ENCODE measurements around the gene CAND2.

- TF ChIP-seq, protein P1, sequence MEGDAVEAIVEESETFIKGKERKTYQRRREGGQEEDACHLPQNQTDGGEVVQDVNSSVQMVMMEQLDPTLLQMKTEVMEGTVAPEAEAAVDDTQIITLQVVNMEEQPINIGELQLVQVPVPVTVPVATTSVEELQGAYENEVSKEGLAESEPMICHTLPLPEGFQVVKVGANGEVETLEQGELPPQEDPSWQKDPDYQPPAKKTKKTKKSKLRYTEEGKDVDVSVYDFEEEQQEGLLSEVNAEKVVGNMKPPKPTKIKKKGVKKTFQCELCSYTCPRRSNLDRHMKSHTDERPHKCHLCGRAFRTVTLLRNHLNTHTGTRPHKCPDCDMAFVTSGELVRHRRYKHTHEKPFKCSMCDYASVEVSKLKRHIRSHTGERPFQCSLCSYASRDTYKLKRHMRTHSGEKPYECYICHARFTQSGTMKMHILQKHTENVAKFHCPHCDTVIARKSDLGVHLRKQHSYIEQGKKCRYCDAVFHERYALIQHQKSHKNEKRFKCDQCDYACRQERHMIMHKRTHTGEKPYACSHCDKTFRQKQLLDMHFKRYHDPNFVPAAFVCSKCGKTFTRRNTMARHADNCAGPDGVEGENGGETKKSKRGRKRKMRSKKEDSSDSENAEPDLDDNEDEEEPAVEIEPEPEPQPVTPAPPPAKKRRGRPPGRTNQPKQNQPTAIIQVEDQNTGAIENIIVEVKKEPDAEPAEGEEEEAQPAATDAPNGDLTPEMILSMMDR (IDR thresholded peaks at IDR 0.05; ENCODE audit: control extremely low read depth in 1 of 3, insufficient read depth in 1 of 3, low read depth in 1 of 3, low read length in 3 of 3) = peak in 2 of 3 experiments; percentile 17 to 22; a peak in 2 of 4 replicates
- no peak for TF ChIP-seq TAF7 (optimal IDR thresholded peaks at IDR 0.05; ENCODE audit: borderline replicate concordance, low read depth, low read length)
- TF ChIP-seq SP1 (IDR thresholded peaks at IDR 0.05; ENCODE audit: low read depth, low read length) = no peak
- no peak for TF ChIP-seq EP300 (IDR thresholded peaks at IDR 0.05; ENCODE audit: borderline replicate concordance in 1 of 2, low read depth in 2 of 2, low read length in 2 of 2)
- no peak for TF ChIP-seq SAP30 (IDR thresholded peaks at IDR 0.05; ENCODE audit: insufficient read depth, insufficient replicate concordance, low read length)
- no peak for TF ChIP-seq HDAC6 (IDR thresholded peaks at IDR 0.05; ENCODE audit: low read depth, low read length)
- no peak for TF ChIP-seq RAD21 (IDR thresholded peaks at IDR 0.05 in 1 of 2, conservative IDR thresholded peaks at IDR 0.05 in 1 of 2; ENCODE audit: low read depth in 2 of 2, low read length in 2 of 2)
- TF ChIP-seq MAFK (IDR thresholded peaks at IDR 0.05; ENCODE audit: low read depth, low read length) = no peak
- no peak for TF ChIP-seq CBX5 (IDR thresholded peaks at IDR 0.05; ENCODE audit: low read depth, low read length)
- no peak for TF ChIP-seq EZH2 (IDR thresholded peaks at IDR 0.05; ENCODE audit: low read depth, low read length, severe bottlenecking)
- no peak for TF ChIP-seq JUND (IDR thresholded peaks at IDR 0.05; ENCODE audit: low read length)
- TF ChIP-seq ASH2L (IDR thresholded peaks at IDR 0.05; ENCODE audit: low read length) = no peak
Measured at GRCh38 chr3:12812812-12813211, 16.3 kb downstream of the CAND2 start.

All from H1 (cell line).